ENCODE data around the gene IL1RAP.
"Not testable (repeated sequence)": the region's sequence is repeated elsewhere in the genome, so short reads cannot be mapped to it uniquely, and the experiment has no call there.

The IL1RAP gene

GRCh38 chr3:190512666-190513065 lies 1.2 kb upstream of the IL1RAP start:
- DNase-seq = no peak

GRCh38 chr3:190514413-190515153 lies 698 bp downstream of the IL1RAP start:
- peak; percentile 17 for DNase-seq

- no peak for DNase-seq
These were observed 2.5 kb downstream of the IL1RAP start for GRCh38 chr3:190516416-190516815.

GRCh38 chr3:190517687-190518086 lies 3.8 kb downstream of the IL1RAP start:
- DNase-seq = no peak

- not testable (repeated sequence) for DNase-seq
These were observed 4.6 kb downstream of the IL1RAP start for GRCh38 chr3:190518531-190518930.

GRCh38 chr3:190519886-190520285 lies 6.0 kb downstream of the IL1RAP start:
- no peak for DNase-seq

GRCh38 chr3:190521998-190522397 lies 8.1 kb downstream of the IL1RAP start:
- DNase-seq = no peak

GRCh38 chr3:190522621-190523222 lies 8.8 kb downstream of the IL1RAP start:
- no peak for DNase-seq

GRCh38 chr3:190524942-190525341 lies 11.1 kb downstream of the IL1RAP start:
- no peak for DNase-seq

GRCh38 chr3:190525634-190526033 lies 11.7 kb downstream of the IL1RAP start:
- DNase-seq = no peak

- DNase-seq = no peak
These were observed 13.2 kb downstream of the IL1RAP start for GRCh38 chr3:190526787-190527762.

GRCh38 chr3:190528706-190529105 lies 14.8 kb downstream of the IL1RAP start:
- no peak for DNase-seq

GRCh38 chr3:190531406-190531805 lies 17.5 kb downstream of the IL1RAP start:
- DNase-seq = no peak

GRCh38 chr3:190532731-190533203 lies 18.9 kb downstream of the IL1RAP start:
- no peak for DNase-seq

GRCh38 chr3:190533511-190534281 lies 19.8 kb downstream of the IL1RAP start:
- DNase-seq = no peak

GRCh38 chr3:190534386-190534785 lies 20.5 kb downstream of the IL1RAP start:
- DNase-seq = no peak

GRCh38 chr3:190534986-190535385 lies 21.1 kb downstream of the IL1RAP start:
- no peak for DNase-seq

- DNase-seq = no peak
These were observed 23.3 kb downstream of the IL1RAP start for GRCh38 chr3:190537146-190537545.

- no peak for DNase-seq
These were observed 24.4 kb downstream of the IL1RAP start for GRCh38 chr3:190538288-190538687.

- DNase-seq = no peak
These were observed 25.6 kb downstream of the IL1RAP start for GRCh38 chr3:190539526-190539925.

- no peak for DNase-seq
These were observed 27.1 kb downstream of the IL1RAP start for GRCh38 chr3:190541008-190541407.

GRCh38 chr3:190541560-190541959 lies 27.7 kb downstream of the IL1RAP start:
- DNase-seq = no peak

- DNase-seq = no peak
These were observed 29.0 kb downstream of the IL1RAP start for GRCh38 chr3:190542846-190543245.
